Measurements from ENCODE around the gene PSMD11.

GRCh38 chr17:32502013-32502412, 57.7 kb downstream of the PSMD11 start:
- TF ChIP-seq CTCF (IDR thresholded peaks at IDR 0.05), result no peak
- TF ChIP-seq POLR2A (IDR thresholded peaks at IDR 0.05), result no peak
